Amygdala (tissue), 56 donors: ENCODE data around the gene SMG6.
"Not testable (repeated sequence)": the region's sequence is repeated elsewhere in the genome, so short reads cannot be mapped to it uniquely, and the experiment has no call there.

Source experiments
- DNase-seq, 56 donors: peaks; one replicate each; lab custom pipeline; 2025; lab: John Stamatoyannopoulos, UW

SMG6 gene

GRCh38 chr17:2023256-2023655 is 280.3 kb downstream of the SMG6 start:
- no peak for DNase-seq

DNA sequence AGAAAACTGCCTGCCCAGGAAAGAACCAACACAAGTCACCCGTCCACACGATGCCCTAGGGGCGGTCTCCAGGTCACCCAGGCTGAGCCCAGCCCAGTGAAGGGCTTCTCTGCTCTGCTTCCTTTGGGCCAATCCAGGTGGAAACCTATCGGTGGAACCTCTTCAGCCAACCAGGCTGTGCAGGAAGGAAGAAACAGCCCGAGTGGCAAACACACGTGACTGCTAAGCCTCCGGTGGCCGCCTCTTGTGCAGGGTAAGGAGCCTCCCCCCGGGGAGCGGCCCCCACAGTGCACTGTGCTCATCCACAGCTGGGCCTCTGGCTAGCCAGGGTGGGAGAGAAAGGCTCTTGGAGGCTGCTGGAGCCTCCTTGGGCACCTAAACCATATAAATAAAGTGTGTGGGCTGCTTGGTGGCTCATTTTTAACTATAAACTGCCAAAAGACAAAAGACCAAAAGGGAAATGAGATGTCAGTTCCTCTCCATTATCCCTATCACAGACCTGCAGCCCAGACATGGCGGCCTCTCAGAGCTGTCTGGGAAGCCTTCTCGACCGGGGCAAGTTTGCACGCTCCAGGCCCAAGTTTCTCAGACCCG is 280.8 kb downstream of the SMG6 start:
- DNase-seq, result no peak

DNA sequence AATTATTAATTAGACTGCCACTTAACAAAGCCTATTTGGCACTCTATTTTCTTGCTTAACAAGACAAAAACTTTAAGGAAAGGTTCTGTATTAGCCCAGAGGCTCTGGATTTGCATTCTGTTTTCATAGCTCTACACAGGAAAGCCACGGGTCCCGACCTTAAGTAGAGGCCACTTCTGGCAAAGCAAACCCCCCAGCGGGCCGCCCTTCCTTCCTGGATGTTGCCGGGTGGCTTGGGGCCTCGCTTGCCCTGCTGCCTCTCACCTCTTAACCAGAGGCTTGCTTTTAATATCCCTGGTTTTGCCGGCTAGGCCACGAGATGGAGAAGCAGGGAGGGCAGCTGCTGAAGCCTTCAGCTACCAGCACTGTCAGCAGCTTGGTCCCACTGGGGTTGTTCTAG is 282.9 kb downstream of the SMG6 start:
- DNase-seq, result no peak

GRCh38 chr17:2019723-2020122 is 283.9 kb downstream of the SMG6 start:
- DNase-seq, result no peak

DNA sequence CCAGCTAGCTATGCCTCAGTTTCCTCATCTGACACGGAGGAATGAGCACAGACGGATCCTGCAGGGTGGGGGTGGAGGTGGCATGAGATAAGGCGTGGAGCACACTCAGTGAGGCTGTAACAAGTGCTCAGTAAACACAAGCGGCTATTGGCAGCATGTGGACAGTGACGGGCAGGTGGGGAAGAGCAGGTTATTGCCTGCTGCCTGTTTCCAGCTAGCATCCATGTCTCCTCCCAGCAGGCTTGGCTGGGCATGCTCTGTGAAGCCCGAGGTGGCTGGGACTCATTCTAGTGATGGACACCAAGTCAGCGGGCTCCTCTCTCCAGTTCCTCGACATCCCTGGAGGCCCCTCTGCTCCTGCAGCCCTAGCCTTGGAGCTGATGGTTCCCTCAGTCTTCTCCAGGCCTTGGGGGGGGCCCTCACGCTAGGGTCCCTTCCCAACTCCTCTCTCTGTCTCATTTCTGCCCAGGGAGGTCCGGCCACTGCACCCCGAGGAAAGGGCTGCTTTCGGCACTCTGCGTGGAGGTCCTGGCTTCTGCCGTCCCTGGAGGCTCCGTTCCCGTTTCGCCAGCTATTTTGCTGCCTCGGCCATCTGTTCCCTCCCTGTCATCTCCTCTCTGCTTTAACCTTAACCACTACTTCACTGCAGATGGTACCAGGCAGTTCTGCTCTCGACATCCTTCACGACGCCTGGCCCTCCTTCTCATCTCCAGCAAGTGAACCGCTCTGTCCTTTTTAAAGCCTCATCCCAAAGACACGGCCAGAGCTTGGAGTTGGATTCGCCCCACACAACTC is 284.7 kb downstream of the SMG6 start:
- DNase-seq, result peak in 1 of 56 donors; percentile 38

GRCh38 chr17:2017274-2017941 is 286.2 kb downstream of the SMG6 start:
- DNase-seq, result peak in 4 of 56 donors; percentile 22 to 34 (median 31)

DNA sequence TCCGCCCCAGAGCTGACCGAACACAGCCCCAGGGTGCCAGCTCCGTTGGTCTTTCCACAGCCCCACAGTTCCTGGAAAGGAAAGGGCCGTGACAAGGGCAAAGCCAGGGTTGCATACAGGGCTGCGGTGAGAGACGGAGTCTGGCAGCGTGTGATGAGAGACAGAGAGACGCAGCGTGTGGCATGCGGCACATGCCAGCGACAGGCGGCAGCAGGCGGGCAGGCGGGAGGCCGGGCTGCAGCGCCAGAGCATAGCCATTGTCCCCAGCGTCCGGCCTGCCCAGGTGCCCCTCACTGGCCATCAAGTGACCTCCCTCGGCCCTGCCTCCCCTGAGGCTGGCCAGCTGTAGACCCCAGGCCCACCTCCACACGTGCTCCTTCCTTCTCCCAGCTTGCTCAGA is 287.1 kb downstream of the SMG6 start:
- DNase-seq, result no peak

- no peak for DNase-seq
These were observed 288.3 kb downstream of the SMG6 start for GRCh38 chr17:2015314-2015713.

DNA sequence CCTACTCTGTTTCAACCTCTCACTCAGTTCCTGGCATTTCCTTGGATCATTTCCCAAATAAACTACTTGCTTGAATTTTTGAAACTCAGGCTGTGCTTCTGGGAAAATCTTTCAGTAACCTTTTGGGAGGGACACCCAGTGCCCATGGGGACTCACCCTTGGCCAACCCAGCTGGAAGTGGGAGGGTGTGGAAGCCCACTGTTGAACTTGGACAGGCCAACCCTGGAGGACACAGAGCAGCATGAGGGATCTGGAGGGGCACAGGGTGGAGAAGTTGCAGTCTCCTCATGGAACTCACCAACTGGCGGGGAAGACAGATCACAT is 289.6 kb downstream of the SMG6 start:
- DNase-seq, result no peak

DNA sequence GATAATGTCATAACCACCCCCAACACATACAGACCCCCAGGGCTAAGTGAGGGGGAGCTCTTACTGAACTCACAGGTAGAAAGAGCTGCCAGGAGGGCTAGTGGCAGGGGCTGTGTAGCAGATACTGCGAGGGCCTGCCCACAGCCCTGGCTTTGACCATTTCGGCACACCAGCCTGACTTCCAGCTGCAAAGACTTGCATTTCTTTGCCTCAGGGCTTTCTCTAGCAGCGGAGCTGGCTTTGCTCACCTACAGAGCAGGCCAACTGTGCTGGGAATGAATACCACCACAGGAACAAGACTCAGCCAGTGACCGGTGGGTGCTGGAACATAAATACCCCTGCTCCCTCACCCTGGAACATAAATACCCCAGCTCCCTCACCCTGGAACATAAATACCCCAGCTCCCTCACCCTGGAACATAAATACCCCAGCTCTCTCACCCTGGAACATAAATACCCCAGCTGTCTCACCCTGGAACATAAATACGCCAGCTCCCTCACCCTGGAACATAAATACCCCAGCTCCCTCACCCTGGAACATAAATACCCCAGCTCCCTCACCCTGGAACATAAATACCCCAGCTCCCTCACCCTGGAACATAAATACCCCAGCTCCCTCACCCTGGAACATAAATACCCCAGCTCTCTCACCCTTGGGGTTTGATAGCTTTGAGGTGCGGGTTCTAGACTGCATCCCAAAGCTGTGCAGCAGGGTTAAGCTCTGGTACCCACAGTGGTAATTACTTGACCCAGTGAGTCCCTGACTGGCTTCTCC is 290.2 kb downstream of the SMG6 start:
- not testable (repeated sequence) for DNase-seq

DNA sequence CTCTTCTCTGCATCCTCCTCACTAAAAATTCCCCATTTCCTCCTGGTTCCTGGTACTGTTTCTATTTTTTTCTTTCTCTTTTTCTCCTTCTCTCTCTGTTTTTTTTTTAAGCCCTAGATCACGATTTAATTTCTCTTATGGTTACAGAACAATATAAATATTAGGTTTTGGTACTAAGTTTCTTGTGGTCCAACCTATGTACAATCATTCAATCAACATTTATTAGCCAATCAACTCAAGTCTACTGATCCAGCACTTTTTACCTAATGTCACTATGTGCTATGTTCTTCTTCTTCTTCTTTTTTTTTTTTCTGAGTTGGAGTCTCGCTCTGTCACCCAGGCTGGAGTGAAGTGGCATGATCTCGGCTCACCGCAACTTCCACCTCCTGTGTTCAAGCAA is 291.1 kb downstream of the SMG6 start:
- DNase-seq, result no peak

GRCh38 chr17:2011411-2012371 is 291.9 kb downstream of the SMG6 start:
- DNase-seq, result no peak
